GM18873 (cell line): ENCODE results near the gene PTPRN2.
"Not testable (repeated sequence)": the region's sequence is repeated elsewhere in the genome, so short reads cannot be mapped to it uniquely, and the experiment has no call there.

Source experiments
- ATAC-seq: cut with Tn5 transposase; IDR thresholded peaks from one replicate; pipeline ENCODE4 v1.9.1; 2021; ENCODE audit warnings: mild to moderate bottlenecking, moderate library complexity, moderate number of reproducible peaks; ENCODE audit not compliant: unreplicated experiment, low FRiP score

PTPRN2 gene

GRCh38 chr7:158348039-158348438 lies 239.6 kb downstream of the PTPRN2 start:
- not testable (repeated sequence) for ATAC-seq

DNA sequence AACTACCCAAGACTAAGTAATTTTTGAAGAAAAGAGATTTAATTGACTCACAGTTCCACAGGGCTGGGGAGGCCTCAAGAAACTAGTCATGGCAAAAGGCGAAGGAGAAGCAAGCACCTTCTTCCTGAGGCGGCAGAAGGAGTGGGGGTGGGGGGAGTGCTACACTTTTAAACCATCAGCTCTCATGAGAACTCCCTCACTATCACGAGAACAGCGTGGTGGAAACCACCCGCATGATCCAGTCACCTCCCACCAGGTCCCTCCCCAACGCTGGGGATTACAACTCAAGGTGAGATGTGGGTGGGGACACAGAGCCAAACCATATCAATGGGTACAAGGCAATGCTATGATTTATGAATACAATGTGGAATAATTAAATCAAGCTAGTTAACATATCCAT lies 241.9 kb downstream of the PTPRN2 start:
- ATAC-seq = no peak

DNA sequence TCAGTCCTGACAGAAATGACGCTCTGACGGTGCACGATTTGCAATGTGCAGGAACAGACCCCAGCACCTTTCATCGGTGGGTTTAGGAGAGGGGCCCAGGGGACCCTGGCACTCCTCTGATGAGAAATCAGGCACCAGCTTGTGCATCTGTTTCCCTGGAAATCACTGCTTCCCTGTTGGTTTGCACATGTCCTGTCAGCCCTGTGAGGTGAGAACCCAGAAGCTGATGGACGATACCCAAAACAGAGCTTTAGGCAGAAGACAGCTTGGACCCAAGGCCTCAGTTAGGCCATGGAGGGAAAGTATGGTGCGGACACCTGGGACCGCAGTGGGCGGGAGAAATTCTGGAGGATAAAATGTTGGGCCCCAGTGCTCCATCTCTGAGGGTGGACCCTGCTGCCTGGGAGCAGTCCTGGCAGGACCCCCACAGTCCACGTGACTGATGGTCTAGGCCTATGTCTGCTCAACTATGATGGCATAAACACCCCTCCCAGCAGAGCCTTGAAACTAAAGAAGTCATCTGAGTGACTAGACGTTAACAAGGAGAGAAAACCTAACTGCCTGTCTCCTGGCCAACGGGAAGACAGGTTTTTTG lies 242.8 kb downstream of the PTPRN2 start:
- no peak for ATAC-seq

DNA sequence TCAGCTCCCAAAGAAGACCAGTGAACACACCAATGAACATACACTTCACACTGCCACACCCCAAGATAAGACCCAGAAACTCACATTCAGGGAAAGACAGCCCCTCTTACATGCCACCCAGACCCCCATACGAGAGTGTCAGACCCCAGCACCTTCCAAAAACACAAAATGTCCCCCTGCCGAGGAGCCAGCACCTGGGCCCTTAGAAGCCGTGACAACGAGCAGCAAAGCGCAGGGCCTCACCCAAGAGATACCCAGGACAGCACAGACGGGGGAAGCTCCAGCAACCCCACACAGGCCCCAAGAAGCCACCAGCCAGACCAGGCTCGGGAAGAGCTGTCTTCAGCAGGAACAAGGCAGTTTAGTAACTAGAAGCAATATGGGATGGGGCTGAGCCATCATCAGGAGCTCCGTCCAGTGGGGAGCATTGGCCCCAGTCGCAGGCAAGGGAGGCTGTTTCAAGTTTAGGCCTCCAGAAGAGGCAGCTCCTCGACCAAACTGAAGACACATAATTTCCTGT lies 243.6 kb downstream of the PTPRN2 start:
- no peak for ATAC-seq

- ATAC-seq = no peak
Measured at GRCh38 chr7:158343526-158343925, 244.1 kb downstream of the PTPRN2 start.

- not testable (repeated sequence) for ATAC-seq
Measured at GRCh38 chr7:158341097-158341496, 246.5 kb downstream of the PTPRN2 start.

DNA sequence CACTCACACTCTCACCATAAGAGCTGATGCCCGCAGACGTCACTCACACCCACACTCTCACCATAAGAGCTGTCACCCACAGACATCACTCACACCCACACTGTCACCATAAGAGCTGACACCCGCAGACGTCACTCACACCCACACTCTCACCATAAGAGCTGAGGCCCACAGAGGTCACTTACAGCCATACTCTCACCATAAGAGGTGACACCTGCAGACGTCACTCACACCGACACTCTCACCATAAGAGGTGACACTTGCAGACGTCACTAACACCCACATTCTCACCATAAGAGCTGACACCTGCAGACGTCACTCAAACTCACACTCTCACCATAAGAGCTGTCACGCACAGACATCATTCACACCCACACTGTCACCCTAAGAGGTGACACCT lies 250.7 kb downstream of the PTPRN2 start:
- ATAC-seq = not testable (repeated sequence)

DNA sequence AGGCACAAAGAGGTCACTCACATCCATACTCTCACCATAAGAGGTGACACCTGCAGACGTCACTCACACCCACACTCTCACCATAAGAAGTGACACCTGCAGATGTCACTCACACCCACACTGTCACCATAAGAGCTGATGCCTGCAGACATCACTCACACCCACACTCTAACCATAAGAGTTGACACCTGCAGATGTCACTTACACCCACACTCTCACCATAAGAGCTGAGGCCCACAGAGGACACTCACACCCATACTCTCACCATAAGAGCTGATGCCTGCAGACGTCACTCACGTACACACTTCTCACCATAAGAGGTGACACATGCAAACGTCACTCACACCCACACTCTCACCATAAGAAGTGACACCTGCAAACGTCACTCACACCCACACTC lies 255.1 kb downstream of the PTPRN2 start:
- not testable (repeated sequence) for ATAC-seq

GRCh38 chr7:158331826-158332450 lies 255.7 kb downstream of the PTPRN2 start:
- ATAC-seq = not testable (repeated sequence)

- ATAC-seq = no peak
Measured at GRCh38 chr7:158329686-158330085, 257.9 kb downstream of the PTPRN2 start.

- ATAC-seq = no peak
Measured at GRCh38 chr7:158329014-158329610, 258.5 kb downstream of the PTPRN2 start.

GRCh38 chr7:158328376-158329013 lies 259.1 kb downstream of the PTPRN2 start:
- ATAC-seq = no peak

GRCh38 chr7:158327571-158328180 lies 259.9 kb downstream of the PTPRN2 start:
- no peak for ATAC-seq

DNA sequence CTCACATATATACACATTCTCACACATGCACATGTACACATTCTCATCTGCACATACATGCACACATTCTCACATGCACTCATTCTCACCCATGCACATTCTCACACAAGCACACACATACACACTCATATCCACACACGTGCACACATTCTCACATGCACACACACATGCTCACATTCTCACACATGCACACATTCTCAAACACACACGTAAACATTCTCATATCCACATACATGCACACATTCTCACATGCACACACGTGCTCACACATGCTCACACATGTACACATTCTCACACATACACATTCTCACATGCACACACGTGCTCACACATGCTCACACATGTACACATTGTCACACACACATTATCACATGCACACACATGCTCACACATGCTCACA lies 260.6 kb downstream of the PTPRN2 start:
- no peak for ATAC-seq

GRCh38 chr7:158325530-158326381 lies 261.9 kb downstream of the PTPRN2 start:
- ATAC-seq = no peak

GRCh38 chr7:158324397-158325360 lies 262.9 kb downstream of the PTPRN2 start:
- no peak for ATAC-seq

DNA sequence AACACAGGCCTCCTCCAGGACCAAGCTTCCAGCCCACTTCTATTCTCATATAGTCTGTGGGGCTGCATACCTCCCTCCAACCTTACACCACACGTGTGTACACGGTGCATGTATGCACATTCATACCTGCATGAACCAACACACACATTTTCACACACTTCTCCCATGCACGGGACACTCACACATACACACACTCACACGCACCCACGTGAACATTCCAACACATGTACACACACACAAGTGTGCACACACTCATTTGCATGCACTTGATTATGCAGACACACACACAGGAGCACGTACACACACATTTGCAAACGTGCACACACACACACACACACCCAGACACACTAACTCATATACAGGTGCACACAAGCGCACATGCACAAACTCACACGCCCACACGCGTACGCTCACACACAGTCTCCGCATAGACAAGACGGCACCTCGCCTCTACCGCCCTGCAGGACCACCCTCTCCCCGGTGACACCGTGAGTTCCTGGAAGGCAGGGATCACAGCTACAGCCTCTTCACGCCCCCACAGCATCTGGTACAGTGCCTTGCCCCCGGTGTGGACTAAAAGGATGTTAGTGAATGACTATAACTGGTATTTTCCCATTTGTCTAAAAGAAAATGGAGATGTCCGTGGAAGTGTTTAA lies 263.8 kb downstream of the PTPRN2 start:
- no peak for ATAC-seq
